ENCODE data around the gene ANKRD44.
A peak's percentile ranks its signal among the peaks of the same experiment; 100 is the strongest.
"Not testable (repeated sequence)": the region's sequence is repeated elsewhere in the genome, so short reads cannot be mapped to it uniquely, and the experiment has no call there.

ANKRD44 gene

DNA sequence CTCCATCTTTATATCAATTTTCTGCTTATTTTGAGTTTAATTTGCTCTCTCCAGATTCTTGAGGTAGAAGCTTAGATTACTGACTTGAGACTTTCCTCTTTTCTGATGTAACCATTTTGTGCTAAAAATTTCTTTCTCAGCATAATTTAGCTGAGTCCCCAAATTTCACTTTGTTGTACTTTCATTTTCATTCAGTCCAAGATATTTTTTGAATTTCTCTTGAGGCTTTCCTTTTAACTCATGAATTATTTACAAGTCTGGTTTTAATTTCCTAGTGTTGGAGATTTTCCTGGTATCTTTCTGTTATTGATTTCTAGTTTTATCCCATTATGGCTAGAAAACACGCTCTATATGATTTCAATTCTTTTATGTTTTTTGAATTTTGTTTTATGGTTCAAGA lies 239.4 kb downstream of the ANKRD44 start:
- DNase-seq = no peak

DNA sequence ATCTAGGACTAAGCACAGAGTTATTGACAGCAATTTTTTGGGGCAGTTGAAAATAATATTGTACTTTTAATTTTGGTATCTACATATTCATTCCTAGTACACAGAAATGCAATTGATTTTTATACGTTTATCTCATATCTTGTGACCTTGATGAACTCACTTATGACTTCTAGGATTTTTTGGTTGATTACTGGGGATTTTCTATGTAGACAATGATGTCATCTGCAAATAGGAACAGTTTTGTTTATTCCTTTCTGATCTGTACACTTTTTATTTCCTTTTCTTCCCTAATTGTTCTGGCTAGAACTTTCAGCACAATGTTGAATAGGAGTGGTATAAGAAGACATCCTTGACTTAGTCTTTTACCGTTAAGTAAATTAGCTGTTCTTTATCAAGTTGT lies 240.6 kb downstream of the ANKRD44 start:
- DNase-seq = no peak

GRCh38 chr2:197062574-197062973 lies 248.0 kb downstream of the ANKRD44 start:
- not testable (repeated sequence) for DNase-seq

- no peak for DNase-seq
Observed at GRCh38 chr2:197059477-197059876, 251.1 kb downstream of the ANKRD44 start.

- no peak for DNase-seq
Observed at GRCh38 chr2:197058777-197059300, 251.7 kb downstream of the ANKRD44 start.

DNA sequence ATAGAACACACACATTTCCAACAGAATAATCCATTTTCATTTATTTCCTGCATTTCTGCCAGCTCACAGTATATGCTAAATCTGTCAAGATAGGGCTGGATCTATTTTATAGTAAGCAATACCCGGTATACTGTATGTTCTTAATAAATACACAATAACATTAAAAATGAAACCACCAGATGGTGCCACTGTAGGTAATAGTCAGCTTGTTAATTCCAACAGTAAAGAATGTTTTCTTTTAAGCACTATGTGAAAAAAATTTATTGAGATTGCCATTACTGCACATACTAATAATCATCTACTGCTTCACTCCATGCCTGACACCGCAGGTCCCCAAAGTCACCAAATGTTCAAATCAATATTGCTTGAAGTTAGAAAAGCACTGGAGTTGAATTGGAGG lies 252.6 kb downstream of the ANKRD44 start:
- no peak for DNase-seq

GRCh38 chr2:197055045-197055444 lies 255.5 kb downstream of the ANKRD44 start:
- DNase-seq = no peak

DNA sequence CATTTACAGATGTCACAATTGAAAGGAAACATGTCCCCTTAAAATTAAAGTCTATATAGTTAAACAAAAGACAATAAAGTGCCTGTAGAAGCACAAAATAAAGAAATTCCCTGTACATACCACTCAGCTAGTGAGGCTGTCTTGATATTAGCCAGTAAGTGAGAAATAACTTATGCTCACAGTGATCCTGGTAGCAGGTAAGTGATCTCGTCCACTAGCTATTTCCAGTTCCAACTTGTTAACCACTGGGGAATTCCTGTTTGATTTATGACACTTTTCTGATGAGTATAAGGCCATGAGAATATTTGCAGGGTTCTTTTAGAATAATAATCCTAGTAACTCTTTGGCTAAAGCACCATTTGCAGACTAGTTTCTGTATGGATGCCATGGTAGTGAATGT lies 256.1 kb downstream of the ANKRD44 start:
- DNase-seq = no peak

DNA sequence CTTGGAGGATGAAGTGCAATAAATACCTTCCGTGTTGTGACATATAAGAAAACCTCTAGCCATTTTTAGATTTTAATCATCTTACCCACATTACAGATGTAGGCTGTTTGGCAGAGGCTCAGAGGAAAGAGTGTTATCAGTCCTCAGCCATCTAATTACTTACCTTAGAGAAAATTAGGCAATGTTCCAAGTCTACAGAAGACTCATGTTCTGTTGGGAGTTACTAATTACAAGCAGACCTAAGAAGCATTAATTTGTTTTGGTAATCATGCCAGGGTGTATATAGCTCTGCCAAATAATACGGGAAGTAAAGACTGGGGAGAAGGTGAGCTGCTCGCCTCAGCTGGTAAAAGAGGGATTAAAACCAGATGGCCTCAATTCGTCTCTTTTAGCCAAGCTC lies 258.2 kb downstream of the ANKRD44 start:
- DNase-seq = no peak

DNA sequence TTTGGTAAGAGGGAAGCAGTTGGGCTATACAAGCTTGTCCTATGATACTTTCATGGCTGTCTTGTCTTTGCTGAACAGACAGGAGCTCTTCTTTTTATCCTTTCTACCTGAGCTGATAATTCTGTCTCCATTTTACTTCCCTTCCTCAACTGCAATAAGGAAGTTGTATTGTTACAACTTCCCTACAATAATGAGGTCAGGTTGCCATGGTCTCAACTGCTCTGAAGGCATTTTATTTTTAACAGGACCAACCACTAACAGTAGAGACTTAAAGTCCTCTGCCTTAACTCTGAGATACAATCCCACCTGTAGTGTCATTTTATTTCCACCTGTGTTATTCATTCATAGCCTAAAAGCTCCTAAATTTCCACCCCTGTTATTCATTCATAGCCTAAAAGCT lies 265.5 kb downstream of the ANKRD44 start:
- no peak for DNase-seq

GRCh38 chr2:197042739-197043196 lies 267.8 kb downstream of the ANKRD44 start:
- no peak for DNase-seq

GRCh38 chr2:197037863-197038398 lies 272.6 kb downstream of the ANKRD44 start:
- DNase-seq = no peak

- no peak for DNase-seq
Observed at GRCh38 chr2:197035002-197035401, 275.6 kb downstream of the ANKRD44 start.

DNA sequence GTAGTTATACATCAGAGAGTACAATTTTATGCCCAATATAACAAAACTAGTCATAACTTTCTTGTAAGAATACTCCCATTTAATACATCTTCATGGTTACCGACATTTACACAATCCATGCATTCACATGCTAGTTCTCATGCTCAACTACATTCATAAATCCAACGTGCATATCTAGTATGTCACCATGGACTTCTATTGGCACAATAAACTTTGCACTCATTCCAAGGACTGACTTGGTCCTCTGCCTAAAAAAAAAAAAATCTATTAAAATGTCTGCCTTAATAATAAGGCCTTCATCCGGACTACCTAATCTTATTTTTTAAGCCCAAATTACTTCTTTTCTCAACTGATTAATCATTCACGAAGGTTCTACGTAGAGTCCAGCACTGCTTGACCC lies 276.3 kb downstream of the ANKRD44 start:
- no peak for DNase-seq

GRCh38 chr2:197033222-197033621 lies 277.4 kb downstream of the ANKRD44 start:
- DNase-seq = no peak

DNA sequence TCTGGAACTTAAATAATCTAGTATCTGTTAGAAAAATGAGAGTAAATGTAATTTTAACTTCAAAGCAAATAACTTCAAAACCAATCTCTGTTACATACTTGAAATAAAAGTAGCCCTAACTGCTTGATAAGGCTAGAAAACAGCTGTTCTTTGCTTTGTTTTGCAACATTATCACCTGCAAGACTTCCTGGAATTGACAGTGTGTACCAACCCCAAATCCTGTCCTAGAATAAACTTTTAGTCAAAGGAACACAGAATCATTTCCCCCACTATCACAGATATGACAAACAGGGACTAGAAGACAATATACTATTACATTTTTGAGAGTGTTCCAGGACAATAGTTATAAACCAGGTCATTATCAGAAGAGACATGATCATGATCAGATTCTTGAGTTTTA lies 278.8 kb downstream of the ANKRD44 start:
- DNase-seq = no peak

GRCh38 chr2:197030090-197030489 lies 280.5 kb downstream of the ANKRD44 start:
- no peak for DNase-seq

DNA sequence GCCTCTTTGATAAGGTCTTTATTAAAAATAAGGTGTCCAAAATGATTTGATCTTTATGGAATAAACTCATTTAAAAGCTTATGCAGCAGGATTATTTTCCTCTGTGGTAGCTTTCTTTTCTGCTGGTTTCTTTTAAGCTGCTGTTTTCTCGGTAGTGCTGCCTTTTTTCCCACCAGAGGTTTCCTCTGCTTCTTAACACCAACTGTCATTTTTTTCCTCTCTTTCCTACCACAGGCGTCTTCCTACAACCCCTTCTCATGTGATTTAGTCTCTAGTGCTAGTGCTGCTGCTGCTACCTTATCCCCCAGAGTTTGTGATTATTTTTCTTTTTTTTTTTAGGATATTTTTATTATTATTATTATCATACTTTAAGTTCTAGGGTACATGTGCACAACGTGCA lies 281.9 kb downstream of the ANKRD44 start:
- DNase-seq = no peak

DNA sequence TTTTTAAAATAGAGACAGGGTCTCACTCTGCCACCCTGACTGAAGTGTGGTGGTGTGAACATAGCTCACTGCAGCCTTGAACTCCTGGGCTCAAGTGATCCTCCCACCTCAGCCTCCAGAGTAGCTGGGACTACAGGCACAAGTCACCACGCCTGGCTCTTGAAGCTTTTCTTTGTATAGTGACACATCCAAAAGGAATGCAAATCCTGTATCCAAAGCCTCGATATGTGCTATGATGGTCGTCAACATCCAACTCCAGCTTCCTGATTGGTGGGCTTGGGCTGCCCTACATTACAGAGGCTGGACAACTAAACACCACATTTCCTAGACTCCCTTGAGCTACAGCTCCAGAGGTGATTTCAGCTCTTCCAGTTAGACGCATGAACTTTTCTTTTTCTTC lies 282.4 kb downstream of the ANKRD44 start:
- DNase-seq = no peak

DNA sequence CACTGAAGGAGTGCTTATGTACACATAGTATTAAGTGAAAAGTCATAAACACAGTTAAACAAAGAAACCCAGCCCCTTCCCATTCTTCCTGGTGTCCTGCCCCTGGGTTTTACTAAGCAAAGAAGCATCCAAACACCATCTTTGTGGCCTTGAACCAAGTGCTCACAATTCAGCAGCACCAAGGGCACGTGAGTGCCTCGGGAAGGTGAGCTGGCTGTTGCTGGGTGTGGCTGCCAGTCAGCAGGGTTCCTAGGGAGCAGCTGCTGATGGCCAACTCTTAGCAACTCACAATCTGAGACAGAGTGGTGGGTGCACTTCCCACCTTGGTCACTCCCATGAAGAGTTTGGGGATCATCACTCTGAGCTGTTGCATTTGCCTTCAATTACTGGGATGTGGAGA lies 286.4 kb downstream of the ANKRD44 start:
- no peak for DNase-seq

GRCh38 chr2:197020921-197021320 lies 289.7 kb downstream of the ANKRD44 start:
- not testable (repeated sequence) for DNase-seq

DNA sequence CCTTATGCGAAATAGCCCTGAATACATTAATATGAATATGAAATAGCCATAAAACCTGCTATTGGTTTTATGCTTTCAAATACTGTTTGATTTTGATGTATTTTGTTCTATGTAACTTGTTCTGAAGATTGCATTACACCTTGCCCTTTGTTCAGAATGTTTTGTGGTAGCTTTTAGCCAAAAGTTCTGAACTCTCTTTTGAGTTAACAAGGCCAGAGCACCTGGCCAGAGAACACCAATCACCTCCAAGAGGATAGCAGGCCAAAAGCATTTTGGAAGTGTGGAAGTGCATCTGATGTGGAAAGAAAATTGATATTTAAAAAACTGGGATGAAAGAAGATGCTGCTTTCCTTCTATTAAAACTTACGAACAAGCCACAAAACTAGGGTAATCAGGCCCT lies 297.5 kb downstream of the ANKRD44 start:
- DNase-seq = no peak

- DNase-seq = peak; percentile 24
Observed at GRCh38 chr2:197011801-197012641, 298.6 kb downstream of the ANKRD44 start.

DNA sequence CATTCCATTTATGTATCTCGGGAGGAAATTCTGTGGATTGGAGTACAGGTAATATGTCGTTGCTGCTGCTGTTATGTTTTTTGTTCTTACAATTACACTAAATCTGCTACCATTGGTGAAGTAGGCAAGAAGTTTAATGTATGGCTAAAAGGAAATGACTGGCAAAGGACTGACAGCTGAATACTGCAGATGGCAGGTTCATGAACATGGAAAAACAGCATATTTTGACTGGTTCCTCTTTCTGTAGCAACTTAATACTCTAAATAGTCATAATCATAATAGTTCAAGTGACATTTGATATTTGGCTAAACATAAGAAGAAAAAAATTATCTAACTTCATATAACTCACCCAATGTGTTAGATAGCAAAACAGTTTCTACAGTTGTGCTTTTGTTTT lies 299.6 kb downstream of the ANKRD44 start:
- no peak for DNase-seq

All from right hindlimb (tissue), 1 donor.